ENCODE data around the gene NCKAP5.
A peak's percentile ranks its signal among the peaks of the same experiment; 100 is the strongest.

The NCKAP5 gene

GRCh38 chr2:133316557-133316956, 251.7 kb downstream of the NCKAP5 start:
- no peak for DNase-seq

GRCh38 chr2:133315280-133315679, 253.0 kb downstream of the NCKAP5 start:
- no peak for DNase-seq

- DNase-seq = no peak
Measured at GRCh38 chr2:133314795-133315194, 253.5 kb downstream of the NCKAP5 start.

- DNase-seq = no peak
Measured at GRCh38 chr2:133312038-133312729, 256.1 kb downstream of the NCKAP5 start.

GRCh38 chr2:133306236-133306635, 262.0 kb downstream of the NCKAP5 start:
- DNase-seq = no peak

GRCh38 chr2:133304344-133304743, 263.9 kb downstream of the NCKAP5 start:
- DNase-seq = no peak

- DNase-seq = no peak
Measured at GRCh38 chr2:133303150-133303549, 265.1 kb downstream of the NCKAP5 start.

GRCh38 chr2:133296401-133296800, 271.9 kb downstream of the NCKAP5 start:
- no peak for DNase-seq

GRCh38 chr2:133293544-133294353, 274.5 kb downstream of the NCKAP5 start:
- DNase-seq = no peak

- no peak for DNase-seq
Measured at GRCh38 chr2:133292259-133292658, 276.0 kb downstream of the NCKAP5 start.

- DNase-seq = no peak
Measured at GRCh38 chr2:133287709-133288108, 280.6 kb downstream of the NCKAP5 start.

- DNase-seq = no peak
Measured at GRCh38 chr2:133286326-133286922, 281.8 kb downstream of the NCKAP5 start.

- DNase-seq = no peak
Measured at GRCh38 chr2:133273031-133273430, 295.2 kb downstream of the NCKAP5 start.

- no peak for DNase-seq
Measured at GRCh38 chr2:133271105-133271504, 297.2 kb downstream of the NCKAP5 start.

GRCh38 chr2:133270550-133270949, 297.7 kb downstream of the NCKAP5 start:
- no peak for DNase-seq

- no peak for DNase-seq
Measured at GRCh38 chr2:133266926-133267590, 301.2 kb downstream of the NCKAP5 start.

GRCh38 chr2:133266041-133266925, 302.0 kb downstream of the NCKAP5 start:
- DNase-seq = no peak

- DNase-seq = peak; percentile 9
Measured at GRCh38 chr2:133265432-133265949, 302.8 kb downstream of the NCKAP5 start.

GRCh38 chr2:133264989-133265401, 303.3 kb downstream of the NCKAP5 start:
- DNase-seq = no peak

- DNase-seq = no peak
Measured at GRCh38 chr2:133262893-133263292, 305.4 kb downstream of the NCKAP5 start.

- DNase-seq = no peak
Measured at GRCh38 chr2:133255360-133255759, 312.9 kb downstream of the NCKAP5 start.

GRCh38 chr2:133253793-133254192, 314.5 kb downstream of the NCKAP5 start:
- DNase-seq = no peak
